Effector memory CD4-positive, alpha-beta T cell (primary cell): ENCODE results near the gene NFAM1.

Experiments
- DNase-seq, 3 donors: peaks; one replicate each; pipeline ENCODE4 v3.0.0-alpha.2; 2020
- H3K27ac ChIP-seq: 2 replicates; pipeline ENCODE4 v1.7.0; 2013; ENCODE audit warnings: mild to moderate bottlenecking, low read length, moderate library complexity; ENCODE audit not compliant: insufficient read depth, poor library complexity, severe bottlenecking
- H3K27me3 ChIP-seq: replicated peaks from 2 replicates; pipeline ENCODE4 v1.7.0; 2013; ENCODE audit warnings: mild to moderate bottlenecking, low read length; ENCODE audit not compliant: insufficient read depth, control insufficient read depth, poor library complexity, severe bottlenecking
- H3K36me3 ChIP-seq: 2 replicates; pipeline ENCODE4 v1.7.0; 2013; ENCODE audit warnings: mild to moderate bottlenecking, low read length, moderate library complexity; ENCODE audit not compliant: control insufficient read depth, insufficient read depth
- H3K4me1 ChIP-seq: 2 replicates; pipeline ENCODE4 v1.7.0; 2013; ENCODE audit warnings: low read length, mild to moderate bottlenecking; ENCODE audit not compliant: control insufficient read depth, insufficient read depth, poor library complexity, severe bottlenecking
- H3K4me3 ChIP-seq: 2 replicates; pipeline ENCODE4 v1.7.0; 2013; ENCODE audit warnings: low read length, low read depth, mild to moderate bottlenecking; ENCODE audit not compliant: insufficient read depth, poor library complexity, severe bottlenecking
- H3K9me3 ChIP-seq: 2 replicates; pipeline ENCODE4 v1.7.0; 2013; ENCODE audit warnings: mild to moderate bottlenecking, low read length, moderate library complexity; ENCODE audit not compliant: control insufficient read depth

NFAM1 gene

DNA sequence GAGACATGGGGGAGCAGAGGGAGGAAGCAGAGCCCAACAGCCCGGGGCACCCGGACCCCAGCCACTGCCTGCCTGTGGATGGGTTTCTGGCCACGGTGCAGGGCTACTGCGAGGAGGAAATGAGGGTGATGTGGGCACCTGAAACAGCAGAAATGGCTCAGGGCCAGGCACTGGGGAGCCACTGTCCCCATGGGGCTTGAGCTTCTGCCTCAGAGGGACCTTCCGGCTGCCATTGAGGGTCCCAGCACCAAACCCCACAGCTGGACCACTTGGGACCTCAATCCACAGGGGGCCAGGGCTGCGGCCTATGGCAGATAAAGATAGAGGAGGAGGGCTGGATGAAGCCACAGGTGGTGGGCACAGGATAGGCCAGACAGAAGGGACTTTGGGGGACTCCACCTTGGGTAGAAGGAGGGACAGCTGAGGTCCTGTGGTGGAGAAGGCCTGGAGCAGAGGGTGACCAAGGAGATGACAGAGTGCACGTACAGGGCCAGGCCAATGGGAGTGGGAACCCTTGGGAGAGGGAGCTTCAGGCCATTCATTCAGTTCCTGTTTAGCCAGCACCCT lies 48.3 kb downstream of the NFAM1 start:
- no peak for DNase-seq
- H3K36me3 ChIP-seq, result no peaks in the 10 kb centered on the region
- no peak overlapping the region for H3K4me3 ChIP-seq
- no peaks in the 10 kb centered on the region for H3K9me3 ChIP-seq
- H3K27ac ChIP-seq, result no peak overlapping the region
- no peaks in the 10 kb centered on the region for H3K4me1 ChIP-seq
- no peaks in the 10 kb centered on the region for H3K27me3 ChIP-seq

- no peaks in the 10 kb centered on the region for H3K4me1 ChIP-seq
- no peaks in the 10 kb centered on the region for H3K36me3 ChIP-seq
- DNase-seq, result no peak
- no peaks in the 10 kb centered on the region for H3K9me3 ChIP-seq
- no peaks in the 10 kb centered on the region for H3K27me3 ChIP-seq
- no peak overlapping the region for H3K27ac ChIP-seq
- no peak overlapping the region for H3K4me3 ChIP-seq
Observed at GRCh38 chr22:42383287-42383686, 48.9 kb downstream of the NFAM1 start.

- Histone ChIP-seq H3K9me3 (no peaks in the 10 kb centered on the region), H3K4me1 (no peaks in the 10 kb centered on the region), H3K27ac (no peak overlapping the region), H3K36me3 (no peaks in the 10 kb centered on the region), H3K27me3 (no peaks in the 10 kb centered on the region), H3K4me3 (no peak overlapping the region)
- DNase-seq, result no peak
Observed at GRCh38 chr22:42380769-42381551, 51.2 kb downstream of the NFAM1 start.

DNA sequence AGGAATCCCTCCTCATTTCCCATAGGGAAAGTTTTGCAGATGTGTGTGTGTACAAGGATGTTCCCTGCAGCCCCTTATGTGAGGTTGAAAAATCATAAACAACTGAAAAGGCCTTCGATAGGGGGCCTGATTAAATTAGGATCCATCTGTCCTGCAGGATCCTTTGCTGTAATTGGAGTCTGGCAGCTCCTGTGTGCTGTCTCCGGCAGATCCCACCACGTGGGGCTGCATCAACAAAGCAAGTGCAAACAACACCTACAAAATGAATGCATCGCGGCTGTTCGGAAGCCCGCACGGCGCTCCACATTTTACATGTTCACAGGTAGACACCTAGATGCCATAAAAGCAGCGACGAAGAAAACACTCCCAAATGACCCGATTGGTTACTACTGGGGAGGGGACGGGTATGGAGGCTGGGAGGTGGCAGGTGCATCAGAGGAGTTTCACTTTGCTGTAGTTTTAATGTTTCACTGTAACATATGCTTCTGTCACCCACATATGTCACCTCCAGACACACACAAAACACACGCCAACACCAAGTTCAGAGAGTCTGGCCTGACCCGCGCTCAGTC lies 52.2 kb downstream of the NFAM1 start:
- Histone ChIP-seq H3K4me1 (no peaks in the 10 kb centered on the region), H3K36me3 (no peaks in the 10 kb centered on the region), H3K9me3 (no peaks in the 10 kb centered on the region), H3K4me3 (no peak overlapping the region), H3K27ac (no peak overlapping the region), H3K27me3 (no peaks in the 10 kb centered on the region)
- DNase-seq, result no peak

DNA sequence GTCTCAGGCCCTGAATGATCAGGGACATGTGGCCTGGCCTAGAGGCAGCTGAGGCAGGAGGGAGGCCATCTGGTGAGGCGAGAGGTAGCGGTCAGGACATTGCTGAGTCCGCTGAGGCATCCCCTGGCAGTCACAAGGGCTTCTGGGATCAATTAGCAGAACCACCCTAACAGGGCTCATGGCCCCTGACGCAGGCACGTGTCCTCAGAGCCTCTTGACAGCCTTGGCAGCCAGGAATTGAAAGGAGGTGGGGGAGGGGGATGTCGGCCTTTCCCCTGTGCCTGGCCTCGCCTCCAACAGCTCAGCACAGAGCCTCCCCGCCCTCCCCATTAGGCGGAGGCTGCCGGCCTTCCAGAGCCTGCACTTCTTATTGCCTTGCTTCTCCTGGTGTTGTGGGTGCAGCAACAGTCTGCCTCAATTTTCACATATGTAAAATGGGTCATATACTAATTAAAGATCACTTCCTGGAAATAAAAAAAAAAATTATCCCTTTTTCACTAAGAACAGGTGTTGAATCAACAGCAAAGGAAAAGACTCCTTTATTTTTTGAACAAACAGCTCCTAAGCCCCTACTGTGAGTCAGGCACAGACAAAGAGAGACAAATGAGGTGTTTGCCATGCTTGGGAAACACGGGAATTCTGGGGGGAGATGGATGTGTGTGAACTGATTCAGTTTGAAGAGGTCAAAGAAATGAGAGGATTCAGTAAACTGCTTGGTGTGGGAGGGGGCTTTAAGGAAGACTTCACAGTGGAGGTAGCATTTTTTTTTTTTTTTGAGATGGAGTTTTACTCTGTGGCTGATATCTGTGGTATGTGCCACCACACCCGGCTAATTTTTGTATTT lies 55.3 kb downstream of the NFAM1 start:
- no peaks in the 10 kb centered on the region for H3K36me3 ChIP-seq
- H3K27me3 ChIP-seq, result no peaks in the 10 kb centered on the region
- no peak overlapping the region for H3K27ac ChIP-seq
- no peaks in the 10 kb centered on the region for H3K4me1 ChIP-seq
- no peaks in the 10 kb centered on the region for H3K9me3 ChIP-seq
- H3K4me3 ChIP-seq, result no peak overlapping the region
- DNase-seq, result no peak

GRCh38 chr22:42375982-42376381 lies 56.2 kb downstream of the NFAM1 start:
- no peak for DNase-seq
- H3K4me1 ChIP-seq, result no peaks in the 10 kb centered on the region
- H3K9me3 ChIP-seq, result no peaks in the 10 kb centered on the region
- no peaks in the 10 kb centered on the region for H3K27me3 ChIP-seq
- H3K36me3 ChIP-seq, result no peaks in the 10 kb centered on the region
- H3K27ac ChIP-seq, result no peak overlapping the region
- H3K4me3 ChIP-seq, result no peak overlapping the region

- DNase-seq, result no peak
- H3K27ac ChIP-seq, result no peak overlapping the region
- H3K4me3 ChIP-seq, result no peak overlapping the region
- H3K4me1 ChIP-seq, result peaks cover 9% of the 10 kb centered on the region
- H3K36me3 ChIP-seq, result no peaks in the 10 kb centered on the region
- H3K27me3 ChIP-seq, result peaks cover under 1% of the 10 kb centered on the region
- no peaks in the 10 kb centered on the region for H3K9me3 ChIP-seq
Observed at GRCh38 chr22:42372976-42373375, 59.2 kb downstream of the NFAM1 start.

DNA sequence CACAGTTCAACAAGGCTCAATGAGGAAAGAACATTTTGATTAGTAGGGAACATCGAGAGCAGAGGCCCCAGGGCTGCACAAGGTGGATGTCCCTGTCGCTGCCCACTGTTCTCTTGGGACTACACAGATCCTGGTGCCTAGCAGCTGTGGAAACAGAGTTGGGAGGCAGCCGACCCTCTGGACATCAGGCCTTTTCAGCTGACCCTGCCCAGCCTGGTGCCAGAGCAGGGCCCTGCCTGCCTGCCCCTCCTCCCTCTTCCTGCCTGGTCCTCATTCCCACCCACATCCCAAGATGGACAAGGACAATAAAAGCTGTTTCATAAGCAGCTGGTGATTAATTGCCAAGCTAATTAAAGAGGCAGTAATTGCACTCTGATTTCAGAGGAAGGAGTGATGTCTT lies 60.7 kb downstream of the NFAM1 start:
- peaks cover 13% of the 10 kb centered on the region for H3K4me1 ChIP-seq
- no peaks in the 10 kb centered on the region for H3K9me3 ChIP-seq
- H3K27me3 ChIP-seq, result peaks cover 7% of the 10 kb centered on the region
- H3K36me3 ChIP-seq, result no peaks in the 10 kb centered on the region
- H3K4me3 ChIP-seq, result no peak overlapping the region
- H3K27ac ChIP-seq, result no peak overlapping the region
- no peak for DNase-seq

DNA sequence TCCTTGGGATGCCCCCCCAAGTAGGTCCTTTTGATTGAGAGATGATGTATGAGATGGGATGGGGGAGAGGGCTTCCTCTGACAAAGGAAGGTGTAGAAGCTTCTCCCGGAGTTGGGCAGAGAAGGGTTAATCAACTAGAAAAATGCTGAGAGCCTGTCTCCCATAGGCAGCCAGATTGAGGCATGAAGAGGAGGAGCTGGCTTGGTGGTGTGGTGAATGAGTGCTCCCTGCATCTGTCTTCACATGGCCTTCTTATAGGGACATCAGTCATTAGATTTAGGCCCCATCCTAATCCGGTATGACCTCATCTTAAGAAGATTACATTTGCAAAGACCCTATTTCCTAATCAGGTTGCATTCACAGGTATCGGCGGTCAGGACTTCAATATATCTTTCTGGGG lies 61.1 kb downstream of the NFAM1 start:
- peaks cover 7% of the 10 kb centered on the region for H3K27me3 ChIP-seq
- H3K4me1 ChIP-seq, result peaks cover 13% of the 10 kb centered on the region

More for the DNA sequence above, 61.1 kb downstream of the NFAM1 start:
- DNase-seq, result no peak
- Histone ChIP-seq H3K9me3 (no peaks in the 10 kb centered on the region), H3K27ac (no peak overlapping the region), H3K4me3 (no peak overlapping the region), H3K36me3 (no peaks in the 10 kb centered on the region)
